PC-9 (cell line): ENCODE data around the gene NSF. TPM values are rescaled to one million over a fixed set of nuclear protein-coding genes. Genes with fewer than 3 reads are reported as not detected.

ENCODE experiments used
- BruUV-seq: library from RNA; stranded (reverse); fragments of 400-500 nt; replicated peaks from 2 replicates; lab custom pipeline; 2021; lab: Mats Ljungman, UMichigan
- CTCF ChIA-PET: fragments of 300-600 bp; sonication (Branson Sonifier 250); formaldehyde crosslinking; loops from one replicate; lab custom pipeline; 2022; ENCODE audit warnings: antibody characterized with exemption; lab: Charles Lee
- POLR2A ChIA-PET: fragments of 300-600 bp; sonication (Branson Sonifier 250); formaldehyde crosslinking; loops from one replicate; lab custom pipeline; 2022; ENCODE audit warnings: antibody characterized with exemption; ENCODE audit not compliant: unreplicated experiment; lab: Charles Lee
- DNase-seq, 2 experiments: peaks; one replicate each; pipeline versions ENCODE4 v3.0.0 to v3.0.0-alpha.2; 2015 to 2022; ENCODE audit warnings: mixed read lengths in 1 of 2
- H2AFZ ChIP-seq: fragments of 200-600 bp; sonication (generic); 2 replicates; pipeline ENCODE4 v1.8.1; 2017; ENCODE audit warnings: antibody characterized with exemption
- H3F3A ChIP-seq: fragments of 200-600 bp; sonication (generic); 2 replicates; pipeline ENCODE4 v1.8.1; 2017; ENCODE audit warnings: antibody characterized with exemption, mild to moderate bottlenecking, low read depth; ENCODE audit not compliant: insufficient read depth
- H3K27ac ChIP-seq: fragments of 200-600 bp; sonication (generic); 2 replicates; pipeline ENCODE4 v1.6.1; 2016; ENCODE audit warnings: mixed run types
- H3K27me3 ChIP-seq: fragments of 200-600 bp; sonication (generic); 2 replicates; pipeline ENCODE4 v1.6.1; 2016; ENCODE audit warnings: low read depth, mixed run types; ENCODE audit not compliant: insufficient read depth
- H3K36me3 ChIP-seq: fragments of 200-600 bp; sonication (generic); 2 replicates; pipeline ENCODE4 v1.6.1; 2016; ENCODE audit warnings: low read depth, mixed run types
- H3K4me1 ChIP-seq: fragments of 200-600 bp; sonication (generic); replicated peaks from 2 replicates; pipeline ENCODE4 v1.6.1; 2016; ENCODE audit warnings: mixed run types; ENCODE audit not compliant: insufficient read depth
- H3K4me2 ChIP-seq: fragments of 200-600 bp; sonication (generic); 2 replicates; pipeline ENCODE4 v1.6.1; 2017; ENCODE audit warnings: mixed run types
- H3K4me3 ChIP-seq: fragments of 200-600 bp; sonication (generic); 2 replicates; pipeline ENCODE4 v1.6.1; 2016; ENCODE audit warnings: mixed run types
- H3K79me2 ChIP-seq: fragments of 200-600 bp; sonication (generic); 2 replicates; pipeline ENCODE4 v1.6.1; 2017; ENCODE audit warnings: low read depth, mixed run types
- H3K9me2 ChIP-seq: fragments of 200-600 bp; sonication (generic); 2 replicates; pipeline ENCODE4 v1.8.1; 2017; ENCODE audit warnings: mild to moderate bottlenecking; ENCODE audit not compliant: insufficient read depth
- H3K9me3 ChIP-seq: fragments of 200-600 bp; sonication (generic); 2 replicates; pipeline ENCODE4 v1.8.1; 2016; ENCODE audit warnings: low read depth; ENCODE audit not compliant: insufficient read depth
- H4K20me1 ChIP-seq: fragments of 200-600 bp; sonication (generic); 2 replicates; pipeline ENCODE4 v1.8.1; 2017; ENCODE audit not compliant: insufficient read depth
- CTCF ChIP-seq: fragments of 200-600 bp; sonication (generic); conservative IDR thresholded peaks from 2 replicates; pipeline ENCODE4 v1.6.1; 2017; ENCODE audit warnings: mixed run types, antibody characterized with exemption, mild to moderate bottlenecking, moderate library complexity
- EZH2 ChIP-seq: fragments of 200-600 bp; sonication (generic); IDR thresholded peaks from 2 replicates; pipeline ENCODE4 v1.8.0; 2017; ENCODE audit warnings: antibody characterized with exemption, low read depth
- intact Hi-C: fragments of 100-400 bp; cut with micrococcal nuclease; formaldehyde crosslinking; loops from one replicate; pipeline ENCODE4 v1.10.0; 2022; ENCODE audit not compliant: unreplicated experiment
- total RNA-seq: library from RNA; stranded (reverse); gene quantifications from 2 replicates; pipeline ENCODE4 v1.2.3, GENCODE V29; 2021

NSF gene
- total RNA-seq, 1 experiment from 2014 or later = 40.0 TPM

DNA sequence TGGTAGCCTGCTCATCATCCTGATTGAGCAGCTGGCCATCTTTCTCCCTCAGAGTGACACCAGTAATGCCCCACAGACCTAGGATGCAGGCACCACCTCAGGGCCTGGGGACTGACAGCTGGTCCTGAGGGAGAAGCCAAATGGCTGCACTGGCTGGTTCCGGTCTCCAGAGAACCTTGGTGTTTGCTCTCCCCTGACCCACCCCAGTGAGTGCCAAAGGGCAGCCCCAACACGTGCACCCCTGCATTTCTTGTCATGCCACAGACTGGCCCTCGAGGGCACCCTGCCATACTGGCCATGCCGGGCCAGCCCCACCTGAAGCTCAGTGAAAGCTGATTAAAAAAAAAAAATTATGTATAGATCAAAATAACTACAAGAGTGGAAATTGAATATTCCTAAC lies 127.5 kb downstream of the NSF start:
- Histone ChIP-seq H3K27ac (no peak overlapping the region), H3K4me2 (no peak overlapping the region), H3K4me3 (no peak overlapping the region), H3F3A (no peaks in the 10 kb centered on the region), H3K79me2 (no peaks in the 10 kb centered on the region), H4K20me1 (no peaks in the 10 kb centered on the region), H3K36me3 (0 out of 2 replicates have a peak, but pooled peaks cover 4% of the 10 kb centered on the region), H3K4me1 (no peaks in the 10 kb centered on the region), H3K27me3 (no peaks in the 10 kb centered on the region), H3K9me2 (no peaks in the 10 kb centered on the region), H2AFZ (no peak overlapping the region), H3K9me3 (no peaks in the 10 kb centered on the region)
- DNase-seq = no peak
- BruUV-seq = no TSS peak
- intact Hi-C loops = no loop called here
- TF ChIP-seq EZH2 = no peak
- TF ChIP-seq CTCF = no peak
- ChIA-PET POLR2A (no interaction called here), CTCF (no interaction called here)

DNA sequence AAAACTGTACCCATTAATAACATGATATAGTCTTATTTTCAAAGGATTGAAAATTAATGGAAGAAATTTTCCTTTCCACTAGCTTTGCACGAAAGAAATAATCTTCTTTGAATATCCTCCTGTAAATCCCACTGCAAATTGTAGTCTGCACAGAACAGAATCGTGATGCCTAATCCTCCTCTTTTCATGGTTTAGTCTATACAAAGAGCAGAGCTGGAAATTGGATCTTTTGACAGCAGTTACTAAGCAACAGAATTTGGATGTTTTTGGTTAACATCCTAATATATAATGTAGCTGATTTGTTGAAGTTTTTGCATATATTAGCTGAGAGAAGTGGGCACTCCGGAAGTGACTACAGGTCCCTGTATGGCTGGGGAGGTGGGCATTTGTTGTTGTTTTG lies 129.4 kb downstream of the NSF start:
- Histone ChIP-seq H3K4me2 (no peak overlapping the region), H2AFZ (no peak overlapping the region), H3K4me3 (no peak overlapping the region), H3K79me2 (no peaks in the 10 kb centered on the region), H3K9me2 (no peaks in the 10 kb centered on the region), H3K27ac (no peak overlapping the region), H3K4me1 (no peaks in the 10 kb centered on the region), H3K9me3 (no peaks in the 10 kb centered on the region), H3K27me3 (no peaks in the 10 kb centered on the region), H3K36me3 (0 out of 2 replicates have a peak, but pooled peaks cover 4% of the 10 kb centered on the region), H3F3A (no peaks in the 10 kb centered on the region), H4K20me1 (no peaks in the 10 kb centered on the region)
- no peak for TF ChIP-seq CTCF
- no peak for TF ChIP-seq EZH2
- DNase-seq = peak in 1 of 2 experiments; percentile 26
- POLR2A ChIA-PET = no interaction called here
- no TSS peak for BruUV-seq
- intact Hi-C loops = no loop called here
- CTCF ChIA-PET = no interaction called here

GRCh38 chr17:46720408-46720807 lies 129.9 kb downstream of the NSF start:
- peak in 1 of 2 experiments; percentile 29 for DNase-seq
- Histone ChIP-seq H3K4me1 (no peaks in the 10 kb centered on the region), H3K36me3 (0 out of 2 replicates have a peak, but pooled peaks cover 4% of the 10 kb centered on the region), H3K4me2 (no peak overlapping the region), H3F3A (no peaks in the 10 kb centered on the region), H4K20me1 (no peaks in the 10 kb centered on the region), H3K9me2 (no peaks in the 10 kb centered on the region), H3K9me3 (no peaks in the 10 kb centered on the region), H3K27ac (no peak overlapping the region), H3K4me3 (no peak overlapping the region), H3K79me2 (no peaks in the 10 kb centered on the region), H3K27me3 (no peaks in the 10 kb centered on the region), H2AFZ (no peak overlapping the region)
- intact Hi-C loops = no loop called here
- ChIA-PET CTCF (no interaction called here), POLR2A (no interaction called here)
- no TSS peak for BruUV-seq
- TF ChIP-seq CTCF (no peak), EZH2 (no peak)
